IPS-11a (cell line): ENCODE data around the gene CDH4.

Source experiments
- H3K4me3 ChIP-seq: one replicate; pipeline ENCODE4 v1.5.1; 2013; ENCODE audit warnings: low read depth, low read length, control low read depth

CDH4 gene

DNA sequence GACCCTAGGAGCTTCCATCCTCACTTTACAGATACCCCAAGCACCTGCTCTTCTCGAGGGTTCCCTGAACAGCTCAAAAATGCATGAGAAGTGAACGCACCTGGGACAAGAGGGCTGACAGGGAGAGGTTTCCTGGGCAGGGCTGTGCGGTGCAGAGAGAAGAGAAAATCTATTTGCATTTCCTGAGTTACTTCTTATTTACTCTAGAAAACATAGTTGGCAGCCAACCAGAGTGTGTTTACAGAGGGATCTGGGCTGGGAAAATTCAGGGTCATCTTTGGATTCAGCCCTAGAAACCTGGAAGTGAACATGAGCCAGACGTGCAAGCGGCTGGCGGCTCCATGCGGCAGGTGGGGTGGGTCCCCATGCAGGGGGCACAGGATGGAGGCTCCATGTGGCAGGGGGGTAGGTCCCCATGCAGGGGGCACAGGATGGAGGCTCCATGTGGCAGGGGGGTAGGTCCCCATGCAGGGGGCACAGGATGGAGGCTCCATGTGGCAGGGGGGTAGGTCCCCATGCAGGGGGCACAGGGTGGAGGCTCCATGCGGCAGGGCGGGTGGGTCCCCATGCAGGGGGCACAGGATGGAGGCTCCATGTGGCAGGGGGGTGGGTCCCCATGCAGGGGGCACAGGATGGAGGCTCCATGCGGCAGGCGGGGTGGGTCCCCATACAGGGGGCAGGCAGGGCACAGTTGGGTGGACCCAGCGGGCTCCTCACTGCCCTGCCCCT lies 471.6 kb downstream of the CDH4 start:
- no peak overlapping the region for H3K4me3 ChIP-seq

DNA sequence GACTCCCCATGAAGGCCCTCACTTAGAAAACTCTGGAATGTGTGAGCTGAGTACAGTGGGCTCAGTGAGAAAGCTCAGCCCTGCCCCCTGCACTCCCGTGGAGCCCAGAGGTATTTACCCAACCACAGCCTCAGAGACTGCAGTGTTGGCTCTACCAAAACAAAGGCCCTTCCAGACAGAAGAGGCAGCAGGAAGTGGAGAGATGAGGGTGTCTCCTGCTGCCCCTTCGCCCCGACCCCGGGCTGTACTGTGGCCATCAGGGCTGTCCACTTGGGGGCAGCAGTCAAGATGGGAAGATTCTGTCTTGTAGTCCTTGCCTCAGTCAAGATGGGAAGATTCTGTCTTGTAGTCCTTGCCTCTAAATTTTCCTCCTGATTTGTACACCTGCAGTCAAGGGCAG lies 472.3 kb downstream of the CDH4 start:
- H3K4me3 ChIP-seq = no peak overlapping the region

DNA sequence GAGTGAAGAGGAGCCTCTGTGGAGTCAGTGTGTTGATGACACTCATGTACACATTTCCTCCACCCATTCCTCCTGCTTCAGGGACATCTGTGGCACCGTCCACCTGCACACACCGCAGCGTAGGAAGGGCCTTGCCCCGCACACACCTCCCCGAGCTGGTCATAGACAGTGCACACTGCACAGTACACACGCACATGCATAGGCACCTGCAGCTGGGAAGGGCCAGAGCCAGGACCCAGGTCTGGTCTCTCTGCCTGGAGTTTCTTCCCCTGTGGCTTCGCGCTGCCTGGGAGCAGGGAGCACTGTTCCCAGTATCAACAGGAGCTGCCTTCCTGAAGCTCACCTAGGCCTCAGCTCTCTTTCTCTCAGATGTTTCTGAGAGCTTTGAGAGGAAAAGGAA lies 473.1 kb downstream of the CDH4 start:
- H3K4me3 ChIP-seq = no peak overlapping the region

DNA sequence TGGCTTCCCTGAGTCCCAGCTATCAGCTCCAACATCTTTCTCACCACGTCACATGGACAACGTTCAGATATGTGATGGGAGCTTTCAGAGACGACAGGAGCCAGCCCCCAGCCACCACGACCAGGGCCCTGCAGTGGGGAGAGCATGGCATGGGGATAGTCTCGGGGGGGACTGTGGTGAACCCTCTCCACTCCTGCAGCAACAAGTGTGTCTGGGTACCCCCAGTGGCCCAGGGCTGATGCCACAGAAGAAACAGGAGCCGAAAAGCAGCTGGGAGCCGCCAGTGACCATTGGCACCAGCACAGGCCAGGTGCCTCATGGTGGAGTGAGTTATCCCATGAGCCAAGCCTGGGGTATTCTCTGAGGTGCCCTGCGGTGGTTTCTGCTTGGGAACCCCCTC lies 473.9 kb downstream of the CDH4 start:
- no peak overlapping the region for H3K4me3 ChIP-seq

DNA sequence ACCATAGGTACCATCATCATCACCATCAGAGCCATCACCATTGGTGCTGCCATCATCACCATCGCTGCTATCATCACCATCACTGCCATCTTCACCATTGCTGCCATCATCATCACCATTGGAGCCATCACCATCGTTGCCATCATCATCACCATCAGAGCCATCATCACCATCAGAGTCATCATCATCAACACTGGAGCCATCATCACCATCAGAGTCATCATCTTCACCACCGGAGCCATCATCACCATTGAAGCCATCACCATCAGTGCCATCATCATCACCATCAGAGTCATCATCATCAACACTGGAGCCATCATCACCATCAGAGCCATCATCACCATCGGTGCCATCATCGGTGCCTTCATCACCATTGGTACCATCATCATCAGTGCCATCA lies 474.9 kb downstream of the CDH4 start:
- H3K4me3 ChIP-seq = no peak overlapping the region

DNA sequence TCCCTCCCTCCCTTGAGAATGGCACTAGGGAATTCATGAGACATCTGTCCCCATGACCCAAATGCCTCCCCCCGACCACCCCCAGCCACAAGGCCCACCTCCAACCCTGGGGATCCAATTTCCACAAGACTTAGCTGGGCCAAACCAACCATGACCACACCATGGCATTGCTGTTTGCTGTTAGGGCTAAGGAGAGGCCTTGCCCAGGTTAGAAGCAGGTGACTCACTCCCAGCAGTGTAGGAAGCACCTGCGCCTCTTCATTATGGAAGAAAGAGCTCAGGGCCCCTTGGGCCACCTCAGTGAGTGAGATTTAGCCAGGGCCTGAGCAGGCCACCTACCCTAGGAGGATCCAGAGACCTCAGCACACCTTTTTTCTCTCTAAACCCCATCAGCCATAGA lies 475.7 kb downstream of the CDH4 start:
- no peak overlapping the region for H3K4me3 ChIP-seq

DNA sequence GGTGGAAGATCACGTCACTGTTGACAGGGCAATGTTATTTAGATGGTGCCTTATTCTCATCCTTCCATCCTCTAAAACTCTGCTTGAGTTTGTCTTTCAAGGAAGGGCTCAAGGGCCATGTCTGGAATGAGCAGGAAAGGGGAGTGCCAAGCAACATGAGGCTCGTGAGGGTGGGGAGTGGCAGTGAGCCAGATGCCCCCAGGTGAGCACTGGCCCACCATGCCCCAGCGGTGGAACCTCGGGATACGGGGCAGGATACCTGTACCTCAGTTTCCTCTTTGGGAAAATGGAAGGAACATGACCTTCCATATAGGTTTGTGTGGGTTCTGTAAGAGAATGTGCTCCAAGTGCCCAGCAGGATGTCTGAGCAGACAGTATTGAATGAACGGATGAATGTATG lies 476.3 kb downstream of the CDH4 start:
- H3K4me3 ChIP-seq = no peak overlapping the region

DNA sequence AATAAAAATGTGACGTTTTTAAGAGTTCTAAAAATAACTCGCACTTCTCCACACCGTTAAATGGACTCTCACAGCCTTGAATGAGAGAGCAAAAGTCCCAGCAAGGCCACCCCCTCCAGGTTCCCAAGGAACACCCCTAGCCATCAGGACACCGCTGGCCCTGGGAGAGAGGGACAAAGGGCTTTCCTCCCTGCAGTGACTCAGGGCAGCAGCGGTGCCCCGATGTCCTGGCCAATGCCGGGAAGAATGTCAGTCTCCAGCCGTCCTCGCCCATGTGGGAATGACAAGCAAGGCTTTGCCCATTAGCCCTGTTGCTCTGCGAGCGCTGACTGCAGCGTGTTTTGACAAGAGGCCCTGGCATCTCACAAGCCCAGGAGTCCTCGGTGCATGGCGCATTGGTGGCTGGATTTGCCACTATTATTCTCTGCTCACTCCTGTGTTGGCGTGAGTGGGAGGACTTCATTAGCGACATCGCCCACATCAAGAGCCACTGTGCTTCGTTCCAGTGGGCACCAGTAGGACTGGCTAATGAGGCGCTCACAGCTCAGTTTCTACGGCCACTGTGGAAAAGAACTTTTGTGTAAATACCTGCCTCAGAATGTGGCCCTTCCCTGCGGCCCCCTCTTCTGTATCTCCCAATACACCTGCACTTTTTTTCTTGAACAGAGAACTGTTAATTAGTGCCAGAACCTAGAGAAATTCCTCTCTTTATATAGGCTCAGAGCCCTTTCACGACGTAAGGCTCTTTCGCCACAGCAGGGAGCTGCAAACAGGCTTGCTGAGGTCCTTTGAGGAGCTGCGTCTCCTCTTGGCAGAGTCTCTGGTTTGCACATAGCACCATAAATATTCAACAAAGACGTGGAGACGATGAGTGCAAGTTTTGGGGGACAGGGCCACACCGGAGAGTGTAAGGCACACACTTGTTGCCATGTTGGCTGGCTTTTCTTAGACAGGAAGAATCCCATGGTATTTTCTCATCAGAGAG lies 477.0 kb downstream of the CDH4 start:
- no peak overlapping the region for H3K4me3 ChIP-seq

DNA sequence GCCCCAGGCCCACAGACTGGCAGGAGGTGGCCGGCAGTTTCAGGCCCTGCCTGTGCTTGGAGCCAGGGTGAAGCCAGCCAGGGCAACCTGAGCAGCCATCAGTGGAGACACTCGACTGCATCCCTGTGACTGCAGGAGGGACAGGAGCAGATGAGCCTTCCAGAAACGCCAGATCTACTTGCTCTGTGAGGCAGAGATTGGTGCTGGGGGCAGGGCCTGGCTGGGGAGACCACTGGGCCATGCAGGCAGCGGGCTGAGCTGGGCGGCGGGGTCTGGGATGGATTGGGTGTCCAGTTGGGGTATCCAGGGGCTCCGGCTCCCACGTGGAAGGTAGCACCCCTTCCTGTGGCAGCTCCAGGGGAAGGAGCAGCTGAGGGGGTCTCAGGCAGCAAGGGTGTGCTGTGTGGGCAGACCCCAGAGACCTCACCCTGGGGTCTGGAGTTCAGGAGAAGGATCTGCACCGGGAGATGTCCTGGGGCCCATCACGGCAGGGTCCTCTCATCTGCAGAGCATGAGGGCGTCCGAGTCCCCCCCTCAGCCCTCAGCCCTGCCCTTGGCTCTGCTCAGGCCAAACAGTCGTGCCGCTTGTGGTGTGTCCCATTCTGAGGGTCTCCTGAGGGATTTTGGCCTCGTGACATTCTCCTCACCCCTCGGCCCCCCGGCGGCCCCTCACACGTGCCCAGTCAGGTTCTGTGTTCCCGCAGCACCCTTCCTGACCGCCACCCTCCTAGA lies 478.7 kb downstream of the CDH4 start:
- H3K4me3 ChIP-seq = no peak overlapping the region

DNA sequence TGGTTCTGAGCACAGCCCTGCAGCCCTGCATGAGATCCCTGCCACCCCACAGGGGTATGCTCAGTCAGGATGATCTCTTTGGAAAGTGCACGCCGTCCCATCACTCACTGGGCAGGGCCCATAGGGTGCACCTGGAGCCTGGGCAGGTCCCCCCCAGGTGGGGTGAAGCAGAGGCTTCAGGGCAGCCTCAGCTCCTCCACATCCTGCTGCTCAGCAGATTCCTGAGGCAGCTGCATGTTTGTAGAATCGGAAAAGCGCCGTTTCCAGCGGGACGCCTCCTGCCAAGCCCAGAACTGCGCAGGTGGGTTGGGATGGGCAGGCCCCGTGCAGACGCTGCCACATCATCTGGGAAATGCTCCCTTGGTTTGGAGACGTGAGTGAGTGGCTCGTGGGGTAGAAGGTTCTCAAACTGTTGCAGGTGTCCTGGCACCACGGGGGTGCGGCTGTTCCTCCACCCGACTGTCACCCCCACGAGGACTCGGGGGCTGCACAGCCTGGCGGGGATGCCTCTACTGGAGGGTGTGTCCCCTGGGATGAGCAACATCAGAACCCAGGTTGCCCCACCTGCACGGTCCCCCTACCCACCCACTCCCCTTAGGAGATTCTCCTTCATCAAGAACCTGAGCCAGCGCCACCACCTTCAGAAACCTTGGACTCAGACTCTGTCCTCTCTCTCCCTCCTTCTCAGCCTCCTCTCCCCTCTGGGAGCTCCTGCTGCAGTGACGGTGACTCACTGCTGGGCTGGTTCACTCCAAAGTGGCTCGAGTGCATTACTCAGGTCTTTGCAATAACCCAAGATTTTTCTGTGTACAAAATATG lies 479.5 kb downstream of the CDH4 start:
- H3K4me3 ChIP-seq = no peak overlapping the region

DNA sequence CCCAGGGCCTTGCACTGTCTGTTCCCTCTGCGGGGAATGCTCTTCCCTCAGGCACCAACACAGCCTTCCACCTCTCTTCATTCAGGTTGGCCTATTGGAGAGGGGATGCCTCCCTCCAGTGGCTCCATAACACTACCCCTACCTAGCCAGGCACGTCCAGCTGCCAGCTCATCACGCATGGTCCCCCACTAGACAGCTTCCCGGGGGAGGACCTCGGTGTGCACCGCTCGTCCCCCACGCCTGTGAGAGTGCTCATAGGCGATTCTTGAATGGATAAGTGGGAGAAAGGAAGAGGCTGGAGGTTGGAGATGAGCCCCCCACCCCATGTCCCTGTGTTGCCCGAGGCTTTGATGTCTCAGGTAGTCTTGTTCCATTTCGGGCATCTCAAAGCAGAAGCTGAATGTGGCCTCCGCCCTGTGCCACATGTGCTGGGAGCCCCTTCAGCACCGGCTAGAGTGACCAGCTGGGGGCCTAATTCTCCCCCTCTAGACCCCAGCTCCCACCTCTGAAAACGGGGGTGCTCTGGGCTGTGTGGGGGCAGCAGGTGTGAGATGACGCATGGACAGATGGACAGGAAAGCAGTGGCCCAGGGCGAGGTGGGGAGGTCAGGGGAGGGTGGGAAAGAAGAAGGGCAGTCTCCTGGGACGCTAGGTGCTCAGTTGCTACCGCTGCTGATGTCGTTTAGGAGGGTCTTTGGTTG lies 480.6 kb downstream of the CDH4 start:
- H3K4me3 ChIP-seq = no peak overlapping the region

DNA sequence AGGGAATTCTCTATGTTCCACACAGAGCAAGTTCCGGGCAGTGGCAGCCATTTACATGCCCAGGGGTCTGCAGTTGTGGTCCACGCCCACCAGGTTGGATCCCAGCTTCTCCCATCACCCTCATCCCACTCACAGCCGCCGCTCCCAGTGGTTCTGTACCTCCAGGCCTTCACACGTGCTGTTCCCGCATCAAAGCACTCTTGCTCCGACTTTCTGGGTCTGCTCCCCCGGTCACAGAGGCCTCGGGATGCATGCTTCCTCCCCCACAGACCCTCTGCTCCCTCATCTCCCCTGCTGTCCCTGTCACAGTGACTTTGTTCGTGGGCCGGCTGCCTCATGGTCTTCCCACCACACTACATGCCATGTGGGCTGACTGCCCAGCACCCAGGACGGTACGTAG lies 481.2 kb downstream of the CDH4 start:
- no peak overlapping the region for H3K4me3 ChIP-seq

DNA sequence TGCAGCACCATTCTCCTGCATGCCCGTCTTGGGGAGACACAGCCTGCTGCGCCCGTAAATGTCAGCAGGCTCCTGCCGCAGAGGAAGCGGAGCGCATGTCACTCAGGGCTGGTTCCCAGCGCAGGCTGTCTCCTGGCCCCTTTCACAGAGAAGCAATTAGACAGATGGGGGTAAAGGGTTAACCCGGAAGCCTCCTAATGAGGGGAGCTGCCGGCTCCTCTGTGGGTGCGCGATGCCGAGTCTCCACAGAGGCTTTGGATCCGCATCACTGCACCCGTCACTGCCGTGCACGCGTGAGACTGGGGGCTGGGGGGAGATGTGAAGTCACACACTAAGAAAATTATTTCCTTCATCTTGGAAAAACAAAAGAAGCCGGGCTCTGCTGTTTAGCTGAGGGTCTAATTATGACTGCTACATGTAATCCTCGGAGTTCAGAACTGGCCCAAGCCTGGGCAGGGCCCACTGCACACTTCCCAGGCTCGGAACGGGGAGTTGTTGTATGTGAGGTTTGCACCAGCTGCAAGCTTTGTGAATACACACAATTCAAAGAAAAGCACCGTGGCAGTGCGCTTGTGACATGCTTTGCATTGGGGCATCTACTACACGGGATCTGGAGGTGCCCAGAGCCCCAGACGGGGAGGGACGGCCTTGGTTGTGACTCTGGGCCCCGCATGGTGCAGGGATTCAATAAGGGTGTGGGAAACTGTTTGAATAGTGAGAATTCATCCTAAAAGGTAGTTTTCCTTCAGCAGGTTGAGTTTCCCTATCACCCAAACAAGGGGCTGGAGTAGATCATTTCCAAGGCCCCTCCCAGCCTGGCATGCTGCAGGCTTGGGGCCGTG lies 482.1 kb downstream of the CDH4 start:
- H3K4me3 ChIP-seq = no peak overlapping the region

DNA sequence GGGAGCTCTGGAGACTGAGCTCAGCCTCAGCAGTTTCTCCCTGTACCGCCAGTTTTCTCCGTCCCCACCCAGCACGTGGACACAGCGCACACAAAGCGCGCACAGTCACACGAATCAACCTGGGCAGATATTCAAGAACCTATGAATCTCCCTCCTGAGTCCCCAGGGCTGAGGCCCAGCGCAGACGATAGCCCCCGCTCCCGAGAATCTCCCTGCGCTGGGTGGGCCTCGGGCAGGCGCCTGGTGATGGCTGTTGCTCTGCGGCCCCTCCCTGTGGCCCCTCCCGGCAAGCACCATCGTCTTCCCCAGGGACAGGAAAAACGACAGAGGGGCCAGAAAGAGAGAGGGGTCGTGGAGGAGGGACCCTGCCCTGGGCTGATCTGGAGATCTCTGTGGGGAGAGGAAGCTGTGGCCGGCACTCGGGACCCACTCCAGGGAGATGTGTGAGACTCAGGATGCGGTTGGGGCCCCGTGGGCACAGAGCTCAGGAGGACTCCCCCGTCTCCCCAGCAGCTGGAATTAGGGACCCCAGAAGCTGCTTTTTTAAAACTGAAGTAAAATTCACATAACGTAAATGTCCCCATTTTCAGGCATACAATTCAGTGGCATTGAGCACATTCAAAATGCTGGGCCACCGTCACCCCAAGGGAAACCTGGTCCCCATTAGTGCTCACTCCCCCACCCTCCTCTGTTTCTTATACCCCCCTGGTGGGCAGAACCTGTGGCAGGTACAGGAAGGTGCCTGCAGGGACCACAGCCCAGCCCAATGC lies 482.9 kb downstream of the CDH4 start:
- no peak overlapping the region for H3K4me3 ChIP-seq

DNA sequence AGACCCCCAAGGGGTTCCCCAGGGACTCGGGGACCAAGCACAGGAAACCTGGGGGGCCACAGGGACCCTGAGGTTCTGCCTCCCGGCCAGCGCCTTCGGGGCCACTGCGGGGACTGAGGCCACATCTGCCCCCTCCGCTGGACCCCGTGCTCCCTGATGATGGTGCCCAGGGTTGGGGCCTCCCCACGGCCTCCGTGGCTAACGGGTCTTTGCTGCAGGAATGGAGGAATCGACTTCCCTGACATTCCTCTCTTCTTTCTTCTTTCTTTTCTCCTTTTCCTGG lies 483.4 kb downstream of the CDH4 start:
- H3K4me3 ChIP-seq = no peak overlapping the region

DNA sequence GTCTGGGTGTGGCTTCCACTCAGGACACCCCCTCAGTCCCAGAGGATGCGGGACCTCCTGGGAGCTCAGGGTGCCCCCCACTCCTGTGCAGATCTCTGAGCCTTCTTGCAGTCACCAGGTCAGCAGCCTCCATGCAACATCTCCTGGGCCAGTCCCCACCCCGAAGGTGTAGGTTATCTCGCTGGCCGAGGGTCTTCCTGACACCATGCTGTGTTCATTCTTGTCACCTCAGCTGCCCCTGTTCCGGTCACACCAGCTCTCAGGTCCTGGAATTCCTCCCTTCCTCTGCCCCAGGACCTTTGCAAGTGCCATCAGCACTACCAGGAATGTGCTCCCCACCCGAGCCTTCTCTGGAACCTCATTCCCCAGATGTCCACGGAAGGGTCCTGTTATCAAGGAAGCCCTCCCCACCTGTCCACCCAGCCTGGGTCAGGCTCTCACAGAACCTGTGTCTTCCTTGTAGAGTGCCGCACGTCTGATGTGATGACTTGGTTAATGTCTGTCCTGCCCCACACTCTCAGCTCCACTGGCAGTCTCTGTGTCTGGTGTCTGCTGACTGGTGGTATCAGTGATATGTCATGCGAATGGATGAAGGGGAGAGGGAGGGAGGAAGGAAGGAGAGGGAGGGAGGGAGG lies 484.1 kb downstream of the CDH4 start:
- no peak overlapping the region for H3K4me3 ChIP-seq

DNA sequence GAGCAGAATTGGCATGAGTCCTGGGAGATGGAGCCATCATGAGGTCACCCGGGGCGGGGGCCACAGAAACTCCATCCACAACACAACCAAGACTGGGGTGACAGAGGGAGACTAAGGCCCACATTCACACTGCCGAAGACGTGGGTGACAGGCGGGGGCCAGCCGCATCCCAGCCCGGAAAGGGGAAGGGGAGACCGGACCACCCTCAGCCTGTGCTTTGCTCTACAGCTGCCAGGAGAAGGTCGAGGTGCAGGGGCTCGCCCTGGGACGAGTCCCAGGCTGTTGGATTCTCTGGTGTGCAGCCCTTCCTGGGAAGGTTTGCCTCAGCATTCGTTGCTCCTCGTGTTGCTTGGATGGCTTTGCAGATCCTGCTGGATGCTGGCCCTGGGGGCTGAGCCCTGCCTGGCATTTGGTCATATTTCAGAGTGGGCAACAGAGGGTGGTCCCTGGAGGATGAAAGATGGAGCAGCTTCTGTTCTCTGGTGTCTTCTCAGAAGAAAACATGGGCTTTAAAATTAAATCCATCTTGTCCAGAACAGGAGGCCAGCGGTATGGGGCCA lies 484.8 kb downstream of the CDH4 start:
- H3K4me3 ChIP-seq = no peak overlapping the region

DNA sequence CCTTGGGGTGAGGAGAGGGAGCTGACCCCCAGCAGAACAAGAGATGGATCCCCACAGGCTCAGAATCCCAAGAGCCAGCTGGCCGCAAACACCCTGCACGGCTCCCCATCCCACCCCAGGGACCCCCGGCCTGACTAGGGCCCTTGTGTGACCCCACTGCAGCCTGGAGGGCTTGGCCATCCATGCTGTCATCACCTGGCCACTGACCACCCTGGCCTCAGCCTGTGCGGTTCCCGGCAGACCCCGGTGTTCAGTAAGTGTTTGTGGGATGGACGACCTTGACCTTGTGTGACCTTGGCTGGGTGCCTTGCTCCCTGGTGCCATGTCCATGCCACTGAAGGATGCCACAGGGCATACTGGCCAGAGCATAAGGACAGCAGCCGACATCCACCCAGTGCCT lies 485.3 kb downstream of the CDH4 start:
- no peak overlapping the region for H3K4me3 ChIP-seq
